ENCODE data around the gene BNC2. TPM values are rescaled to one million over a fixed set of nuclear protein-coding genes. Genes with fewer than 3 reads are reported as not detected.

The BNC2 gene
- total and polyA plus RNA-seq, 5 donors from 2014 or later, result not detected

DNA sequence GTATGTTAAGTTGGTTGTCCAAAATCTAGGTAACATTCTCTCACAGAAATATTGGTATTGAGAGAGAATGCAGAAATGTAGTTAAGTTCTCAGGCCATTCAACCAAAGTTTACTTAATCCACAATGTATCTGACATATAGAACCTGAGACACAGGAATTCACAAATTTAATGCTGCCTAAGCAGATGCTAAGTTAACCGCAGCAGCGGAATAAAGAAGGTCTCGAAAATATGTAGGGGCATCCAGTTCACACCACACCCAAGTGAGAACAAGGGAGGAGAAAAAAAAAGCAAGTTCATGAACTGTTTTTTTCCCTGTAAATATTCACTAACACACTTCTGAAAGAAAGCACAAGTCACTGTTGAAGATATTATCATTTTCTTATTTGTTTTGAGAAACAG is 194.0 kb downstream of the BNC2 start:
- H3K36me3 ChIP-seq (ENCODE audit: control insufficient read depth, insufficient read depth, low read length), result no peaks in the 10 kb centered on the region
- ATAC-seq (ENCODE audit: low read depth in 2 of 2), result no peak
- no peak for DNase-seq
- H3K4me1 ChIP-seq (ENCODE audit: control insufficient read depth, insufficient read depth, low read length, poor library complexity, severe bottlenecking), result no peaks in the 10 kb centered on the region
- H3K9me3 ChIP-seq (ENCODE audit: control insufficient read depth in 2 of 2, low read length in 2 of 2), result no peaks in the 10 kb centered on the region
- no peaks in the 10 kb centered on the region for H3K36me3 Mint-ChIP-seq
- H3K27ac Mint-ChIP-seq, result no peak overlapping the region
- no peaks in the 10 kb centered on the region for H3K27me3 ChIP-seq (ENCODE audit: control insufficient read depth, insufficient read depth, low read length)
- H3K27ac ChIP-seq (ENCODE audit: insufficient read depth, low read length, poor library complexity, severe bottlenecking), result no peak overlapping the region
- H3K9me3 Mint-ChIP-seq, result peaks cover 0 to 4% (median 0%) of the 10 kb centered on the region in 7 donors
- no peaks in the 10 kb centered on the region for H3K4me1 Mint-ChIP-seq
- no peaks in the 10 kb centered on the region for H3K27me3 Mint-ChIP-seq
- H3K4me3 ChIP-seq (ENCODE audit: low read depth, low read length), result no peak overlapping the region
- no peak overlapping the region for H3K4me3 Mint-ChIP-seq

- DNase-seq (no peak), ATAC-seq (ENCODE audit: low read depth in 2 of 2) (no peak)
- Histone ChIP-seq H3K9me3 (ENCODE audit: control insufficient read depth in 2 of 2, low read length in 2 of 2) (no peaks in the 10 kb centered on the region), H3K27ac (ENCODE audit: insufficient read depth, low read length, poor library complexity, severe bottlenecking) (no peak overlapping the region), H3K27me3 (ENCODE audit: control insufficient read depth, insufficient read depth, low read length) (no peaks in the 10 kb centered on the region), H3K4me1 (ENCODE audit: control insufficient read depth, insufficient read depth, low read length, poor library complexity, severe bottlenecking) (no peaks in the 10 kb centered on the region), H3K4me3 (ENCODE audit: low read depth, low read length) (no peak overlapping the region), H3K36me3 (ENCODE audit: control insufficient read depth, insufficient read depth, low read length) (no peaks in the 10 kb centered on the region)
- Mint-ChIP-seq H3K4me3 (no peak overlapping the region), H3K27ac (no peak overlapping the region), H3K27me3 (no peaks in the 10 kb centered on the region), H3K9me3 (peaks cover 0 to 4% (median 2%) of the 10 kb centered on the region in 7 donors), H3K4me1 (no peaks in the 10 kb centered on the region), H3K36me3 (no peaks in the 10 kb centered on the region)
Measured at GRCh38 chr9:16675131-16675530, 195.3 kb downstream of the BNC2 start.

DNA sequence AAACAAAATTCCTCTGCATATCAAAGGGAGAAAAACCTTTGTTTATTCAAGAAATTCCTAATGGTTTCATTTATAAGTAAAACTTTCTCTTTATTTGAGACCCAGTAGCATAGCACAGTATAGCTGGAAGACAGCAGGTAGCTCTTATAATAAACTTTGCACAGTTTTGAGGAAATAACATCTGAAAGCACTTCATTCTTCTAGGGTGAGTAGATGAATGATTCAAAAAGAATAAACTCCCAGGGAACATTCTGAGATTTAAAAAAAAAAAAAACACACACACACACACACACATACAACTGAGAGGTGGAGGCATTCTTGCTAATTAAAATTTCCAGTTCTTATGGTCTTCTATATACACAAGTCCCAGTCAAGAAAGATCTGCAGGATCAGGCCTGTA is 197.3 kb downstream of the BNC2 start:
- no peaks in the 10 kb centered on the region for H3K36me3 Mint-ChIP-seq
- no peaks in the 10 kb centered on the region for H3K4me1 ChIP-seq (ENCODE audit: control insufficient read depth, insufficient read depth, low read length, poor library complexity, severe bottlenecking)
- no peaks in the 10 kb centered on the region for H3K27me3 Mint-ChIP-seq
- H3K9me3 ChIP-seq (ENCODE audit: control insufficient read depth in 2 of 2, low read length in 2 of 2), result no peaks in the 10 kb centered on the region
- no peak overlapping the region for H3K27ac ChIP-seq (ENCODE audit: insufficient read depth, low read length, poor library complexity, severe bottlenecking)
- H3K27me3 ChIP-seq (ENCODE audit: control insufficient read depth, insufficient read depth, low read length), result no peaks in the 10 kb centered on the region
- H3K4me1 Mint-ChIP-seq, result no peaks in the 10 kb centered on the region
- no peak overlapping the region for H3K4me3 ChIP-seq (ENCODE audit: low read depth, low read length)
- DNase-seq, result no peak
- no peak overlapping the region for H3K4me3 Mint-ChIP-seq
- ATAC-seq (ENCODE audit: low read depth in 2 of 2), result no peak
- no peaks in the 10 kb centered on the region for H3K36me3 ChIP-seq (ENCODE audit: control insufficient read depth, insufficient read depth, low read length)
- H3K9me3 Mint-ChIP-seq, result peaks cover 0 to 4% (median 2%) of the 10 kb centered on the region in 7 donors
- no peak overlapping the region for H3K27ac Mint-ChIP-seq

DNA sequence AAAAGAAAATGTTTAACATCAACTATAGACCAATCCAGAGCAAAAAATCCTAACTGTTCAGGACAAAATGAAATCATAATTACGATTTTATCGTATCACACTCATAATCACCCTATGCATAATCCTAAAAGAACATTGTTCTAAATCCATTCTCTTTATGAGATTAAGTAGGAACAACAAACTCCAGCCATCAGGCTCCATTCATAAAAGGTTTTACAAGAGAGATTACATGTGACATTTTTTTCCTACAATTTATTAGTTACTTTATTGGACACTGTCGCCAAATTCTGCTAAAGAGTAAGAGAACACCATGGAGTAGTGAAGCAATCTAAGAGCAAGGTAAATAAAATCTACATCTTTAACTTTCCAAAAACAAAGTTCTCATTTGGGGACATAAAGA is 198.0 kb downstream of the BNC2 start:
- Histone ChIP-seq H3K36me3 (ENCODE audit: control insufficient read depth, insufficient read depth, low read length) (no peaks in the 10 kb centered on the region), H3K27ac (ENCODE audit: insufficient read depth, low read length, poor library complexity, severe bottlenecking) (no peak overlapping the region), H3K4me3 (ENCODE audit: low read depth, low read length) (no peak overlapping the region), H3K9me3 (ENCODE audit: control insufficient read depth in 2 of 2, low read length in 2 of 2) (no peaks in the 10 kb centered on the region), H3K4me1 (ENCODE audit: control insufficient read depth, insufficient read depth, low read length, poor library complexity, severe bottlenecking) (no peaks in the 10 kb centered on the region), H3K27me3 (ENCODE audit: control insufficient read depth, insufficient read depth, low read length) (no peaks in the 10 kb centered on the region)
- DNase-seq, result no peak
- Mint-ChIP-seq H3K27ac (no peak overlapping the region), H3K9me3 (peaks cover 0 to 4% (median 2%) of the 10 kb centered on the region in 7 donors), H3K27me3 (no peaks in the 10 kb centered on the region), H3K36me3 (no peaks in the 10 kb centered on the region), H3K4me1 (no peaks in the 10 kb centered on the region), H3K4me3 (no peak overlapping the region)
- no peak for ATAC-seq (ENCODE audit: low read depth in 2 of 2)

DNA sequence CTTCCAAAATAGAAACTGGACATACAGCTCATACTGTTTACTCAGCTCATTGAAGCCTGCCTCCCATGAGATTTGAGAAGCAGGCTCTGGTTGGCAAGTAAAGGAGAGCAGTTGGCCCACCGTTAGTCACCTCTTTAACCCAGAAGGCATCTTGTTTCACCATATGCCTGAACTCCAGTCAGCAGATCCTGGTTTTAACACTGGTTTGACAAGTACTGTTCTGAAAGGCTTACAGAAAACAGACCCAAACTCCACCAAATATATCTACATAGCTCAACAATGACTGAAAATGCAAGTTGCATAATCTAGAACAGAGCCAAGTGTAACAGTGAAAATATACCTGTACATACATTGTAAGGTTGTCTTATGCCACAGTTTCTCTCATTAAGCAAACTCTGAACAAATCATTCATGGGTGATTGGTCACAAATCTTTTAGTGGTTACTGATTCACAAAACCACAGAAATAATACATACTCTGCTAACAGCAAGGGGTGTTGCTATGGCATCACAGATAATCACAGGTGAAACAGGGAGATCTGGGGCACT is 198.8 kb downstream of the BNC2 start:
- no peaks in the 10 kb centered on the region for H3K36me3 ChIP-seq (ENCODE audit: control insufficient read depth, insufficient read depth, low read length)
- H3K4me1 ChIP-seq (ENCODE audit: control insufficient read depth, insufficient read depth, low read length, poor library complexity, severe bottlenecking), result no peaks in the 10 kb centered on the region
- Mint-ChIP-seq H3K36me3 (no peaks in the 10 kb centered on the region), H3K27me3 (no peaks in the 10 kb centered on the region), H3K27ac (no peak overlapping the region), H3K9me3 (peaks cover 0 to 4% (median 2%) of the 10 kb centered on the region in 7 donors), H3K4me1 (no peaks in the 10 kb centered on the region), H3K4me3 (no peak overlapping the region)
- ATAC-seq (ENCODE audit: low read depth in 2 of 2) (no peak), DNase-seq (no peak)
- H3K27ac ChIP-seq (ENCODE audit: insufficient read depth, low read length, poor library complexity, severe bottlenecking), result no peak overlapping the region
- no peaks in the 10 kb centered on the region for H3K9me3 ChIP-seq (ENCODE audit: control insufficient read depth in 2 of 2, low read length in 2 of 2)
- H3K4me3 ChIP-seq (ENCODE audit: low read depth, low read length), result no peak overlapping the region
- no peaks in the 10 kb centered on the region for H3K27me3 ChIP-seq (ENCODE audit: control insufficient read depth, insufficient read depth, low read length)

- Mint-ChIP-seq H3K4me3 (no peak overlapping the region), H3K9me3 (peaks cover 0 to 4% (median 2%) of the 10 kb centered on the region in 7 donors), H3K27ac (no peak overlapping the region), H3K4me1 (no peaks in the 10 kb centered on the region), H3K36me3 (no peaks in the 10 kb centered on the region), H3K27me3 (no peaks in the 10 kb centered on the region)
- H3K4me3 ChIP-seq (ENCODE audit: low read depth, low read length), result no peak overlapping the region
- no peaks in the 10 kb centered on the region for H3K36me3 ChIP-seq (ENCODE audit: control insufficient read depth, insufficient read depth, low read length)
- no peaks in the 10 kb centered on the region for H3K9me3 ChIP-seq (ENCODE audit: control insufficient read depth in 2 of 2, low read length in 2 of 2)
- no peaks in the 10 kb centered on the region for H3K27me3 ChIP-seq (ENCODE audit: control insufficient read depth, insufficient read depth, low read length)
- no peak for ATAC-seq (ENCODE audit: low read depth in 2 of 2)
- no peak for DNase-seq
- no peak overlapping the region for H3K27ac ChIP-seq (ENCODE audit: insufficient read depth, low read length, poor library complexity, severe bottlenecking)
- no peaks in the 10 kb centered on the region for H3K4me1 ChIP-seq (ENCODE audit: control insufficient read depth, insufficient read depth, low read length, poor library complexity, severe bottlenecking)
Measured at GRCh38 chr9:16670791-16671190, 199.7 kb downstream of the BNC2 start.

DNA sequence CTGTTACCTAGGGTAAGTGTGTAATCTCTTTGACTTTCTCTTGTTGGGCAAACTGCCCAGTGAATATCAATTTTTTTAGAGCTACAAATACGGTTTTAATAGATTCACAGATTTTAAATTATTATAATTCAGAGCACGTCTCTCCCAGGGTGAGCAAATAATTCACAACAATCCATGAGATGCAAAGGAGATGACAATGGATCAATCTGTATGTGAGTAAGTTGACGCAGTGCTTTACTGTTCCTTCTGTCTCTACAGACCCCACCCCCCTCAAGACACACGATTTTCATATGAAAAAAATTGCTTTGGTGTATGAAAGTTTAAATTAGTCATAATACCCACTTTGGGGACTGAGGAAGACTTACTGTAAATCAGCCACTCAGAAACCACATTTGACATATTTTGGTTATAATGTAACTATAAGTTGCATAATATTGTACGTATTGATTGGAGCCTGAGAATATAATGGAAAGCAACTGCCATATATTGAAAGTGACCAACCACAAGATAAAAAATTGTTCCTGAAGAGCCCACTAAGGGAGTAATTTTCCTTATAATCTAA is 201.7 kb downstream of the BNC2 start:
- Mint-ChIP-seq H3K4me1 (no peaks in the 10 kb centered on the region), H3K36me3 (no peaks in the 10 kb centered on the region), H3K4me3 (no peak overlapping the region), H3K27ac (no peak overlapping the region), H3K27me3 (no peaks in the 10 kb centered on the region), H3K9me3 (peaks cover 0 to 7% (median 2%) of the 10 kb centered on the region in 7 donors)
- no peaks in the 10 kb centered on the region for H3K27me3 ChIP-seq (ENCODE audit: control insufficient read depth, insufficient read depth, low read length)
- DNase-seq (no peak), ATAC-seq (ENCODE audit: low read depth in 2 of 2) (no peak)
- H3K9me3 ChIP-seq (ENCODE audit: control insufficient read depth in 2 of 2, low read length in 2 of 2), result no peaks in the 10 kb centered on the region
- no peak overlapping the region for H3K27ac ChIP-seq (ENCODE audit: insufficient read depth, low read length, poor library complexity, severe bottlenecking)
- no peak overlapping the region for H3K4me3 ChIP-seq (ENCODE audit: low read depth, low read length)
- H3K4me1 ChIP-seq (ENCODE audit: control insufficient read depth, insufficient read depth, low read length, poor library complexity, severe bottlenecking), result no peaks in the 10 kb centered on the region
- H3K36me3 ChIP-seq (ENCODE audit: control insufficient read depth, insufficient read depth, low read length), result no peaks in the 10 kb centered on the region

DNA sequence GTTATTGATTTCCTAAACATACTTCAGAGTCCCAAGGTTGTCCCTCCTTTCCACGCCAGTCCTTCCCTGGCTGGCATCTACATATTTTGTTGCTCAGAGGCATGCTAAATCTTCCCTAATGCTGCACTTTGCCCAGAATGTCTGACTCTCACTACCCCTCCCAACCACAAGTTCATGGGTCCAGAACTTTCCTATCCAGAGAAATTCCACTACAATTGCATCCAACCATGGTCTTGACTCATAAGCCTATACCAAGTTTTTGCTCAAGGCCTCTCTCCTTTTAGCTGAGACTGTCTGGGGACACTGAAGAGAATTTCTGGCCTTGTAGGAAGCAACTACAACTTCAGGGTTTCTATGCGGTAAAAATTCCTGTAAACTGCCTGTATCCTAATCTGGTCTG is 206.3 kb downstream of the BNC2 start:
- Histone ChIP-seq H3K27ac (ENCODE audit: insufficient read depth, low read length, poor library complexity, severe bottlenecking) (no peak overlapping the region), H3K27me3 (ENCODE audit: control insufficient read depth, insufficient read depth, low read length) (no peaks in the 10 kb centered on the region), H3K4me1 (ENCODE audit: control insufficient read depth, insufficient read depth, low read length, poor library complexity, severe bottlenecking) (no peaks in the 10 kb centered on the region), H3K4me3 (ENCODE audit: low read depth, low read length) (no peak overlapping the region), H3K36me3 (ENCODE audit: control insufficient read depth, insufficient read depth, low read length) (no peaks in the 10 kb centered on the region), H3K9me3 (ENCODE audit: control insufficient read depth in 2 of 2, low read length in 2 of 2) (no peaks in the 10 kb centered on the region)
- Mint-ChIP-seq H3K9me3 (peaks cover 0 to 10% (median 4%) of the 10 kb centered on the region in 7 donors), H3K27me3 (no peaks in the 10 kb centered on the region), H3K27ac (no peak overlapping the region), H3K4me1 (no peaks in the 10 kb centered on the region), H3K36me3 (no peaks in the 10 kb centered on the region), H3K4me3 (no peak overlapping the region)
- DNase-seq (no peak), ATAC-seq (ENCODE audit: low read depth in 2 of 2) (no peak)
